GM12878 (cell line): ENCODE data around the gene ARAP2. TPM values are rescaled to one million over a fixed set of nuclear protein-coding genes. Genes with fewer than 3 reads are reported as not detected.

Experiments
- ASH2L ChIP-seq: fragments of 300-600, 200-600 bp; sonication (generic); IDR thresholded peaks from 2 replicates; pipeline ENCODE4 v1.6.1; 2017; ENCODE audit warnings: low read depth, mild to moderate bottlenecking, borderline replicate concordance
- BMI1 ChIP-seq: fragments of 450-650 bp; IDR thresholded peaks from 2 replicates; pipeline ENCODE4 v1.6.1; 2016; ENCODE audit warnings: mild to moderate bottlenecking, moderate library complexity, borderline replicate concordance
- EGR1 ChIP-seq, 2 experiments: IDR thresholded peaks; 1 replicate in 1 of 2; 2 replicates in 1 of 2; pipeline ENCODE4 v1.6.1; 2011 to 2012; ENCODE audit warnings: low read depth in 2 of 2, low read length in 2 of 2, borderline replicate concordance in 1 of 2, mild to moderate bottlenecking in 1 of 2, moderate library complexity in 1 of 2
- HDAC2 ChIP-seq: fragments of 200-600 bp; sonication (generic); IDR thresholded peaks from 2 replicates; pipeline ENCODE4 v1.6.1; 2017
- HDAC6 ChIP-seq: fragments of 200-600 bp; sonication (generic); IDR thresholded peaks from one replicate; pipeline ENCODE4 v1.8.0; 2017; ENCODE audit warnings: antibody characterized with exemption; ENCODE audit not compliant: unreplicated experiment
- HSF1 ChIP-seq: fragments of 150-350 bp; IDR thresholded peaks from 2 replicates; pipeline ENCODE4 v1.6.1; 2014; ENCODE audit warnings: mild to moderate bottlenecking, low read depth, low read length
- IKZF1 ChIP-seq: fragments of 450-650 bp; conservative IDR thresholded peaks from 2 replicates; pipeline ENCODE4 v1.6.1; 2017; ENCODE audit warnings: antibody characterized with exemption, mild to moderate bottlenecking
- NRF1 ChIP-seq: conservative IDR thresholded peaks from 2 replicates; pipeline ENCODE4 v1.6.1; 2011; ENCODE audit warnings: mild to moderate bottlenecking, low read depth, low read length, improper control_type of control experiment
- PML ChIP-seq: IDR thresholded peaks from 2 replicates; pipeline ENCODE4 v1.6.1; 2012; ENCODE audit warnings: low read length, inconsistent platforms
- POU2F2 ChIP-seq: IDR thresholded peaks from 3 replicates; pipeline ENCODE4 v1.6.1; 2011; ENCODE audit warnings: low read depth, mild to moderate bottlenecking, low read length, borderline replicate concordance
- RFX5 ChIP-seq: IDR thresholded peaks from 2 replicates; pipeline ENCODE4 v1.6.1; 2011; ENCODE audit warnings: low read depth, low read length, improper control_type of control experiment
- STAT3 ChIP-seq: IDR thresholded peaks from 2 replicates; pipeline ENCODE4 v1.6.1; 2011; ENCODE audit warnings: low read depth, low read length, improper control_type of control experiment
- ZNF217 ChIP-seq: fragments of 450-650 bp; IDR thresholded peaks from 2 replicates; pipeline ENCODE4 v1.6.1; 2017; ENCODE audit warnings: antibody characterized with exemption, mild to moderate bottlenecking
- ZNF622 ChIP-seq: fragments of 450-650 bp; IDR thresholded peaks from 2 replicates; pipeline ENCODE4 v1.6.1; 2017; ENCODE audit warnings: mild to moderate bottlenecking, inconsistent platforms
- polyA plus RNA-seq, 11 experiments: library from polyadenylated mRNA; depleted of rRNA in 4 of 11; unstranded in 6 of 11; stranded (reverse) in 5 of 11; fragments of >200 nt; fragmentation: Nextera tagmentation in 4 of 11; fragmentation: Illumina TruSeq in 1 of 11; extraction: Ambion mirVana in 4 of 11; extraction: Trizol in 1 of 11; gene quantifications; 1 replicate in 1 of 11; 2 replicates in 10 of 11; pipeline versions ENCODE4 v1.2.1 to v1.2.3, GENCODE V29; 2011 to 2016; ENCODE audit warnings: inconsistent platforms in 2 of 11, missing spikeins in 2 of 11, low read depth in 1 of 11
- total RNA-seq, 4 experiments: library from RNA; depleted of rRNA in 3 of 4; stranded (reverse); fragments of >200 nt in 3 of 4; fragmentation: Illumina TruSeq in 1 of 4; extraction: Trizol in 1 of 4; gene quantifications; 2 replicates each; pipeline versions ENCODE4 v1.2.1 to v1.2.3, GENCODE V29; 2013 to 2021

The ARAP2 gene
- total and polyA plus RNA-seq, 10 of the 15 experiments (the other 5 are each of a cell fraction or from before 2014, with no cell fraction given): 5.4 to 36.1 (median 12.2) TPM

GRCh38 chr4:36243355-36244256 is 708 bp downstream of the ARAP2 start (continued):
- TF ChIP-seq ZNF622: no peak
- TF ChIP-seq EGR1 (IDR thresholded peaks at IDR 0.05; ENCODE audit: borderline replicate concordance in 1 of 2, low read depth in 2 of 2, low read length in 2 of 2): peak in 1 of 2 experiments; percentile 29; a peak in 1 of 3 replicates
- TF ChIP-seq NRF1: no peak
- no peak for TF ChIP-seq HSF1
- 0 out of 3 replicates have a peak, but pooled peaks have one; percentile 10 for TF ChIP-seq POU2F2
- TF ChIP-seq BMI1: no peak
- no peak for TF ChIP-seq STAT3
- TF ChIP-seq ZNF217: no peak
- no peak for TF ChIP-seq HDAC6
- TF ChIP-seq RFX5: no peak
- no peak for TF ChIP-seq HDAC2
- 0 out of 2 replicates have a peak, but pooled peaks have one; percentile 20 for TF ChIP-seq ASH2L
- peak; percentile 7; the same call in 1 of the 2 replicates for TF ChIP-seq PML
- TF ChIP-seq IKZF1: no peak
